ENCODE results near the gene CDK5R2. TPM values are rescaled to one million over a fixed set of nuclear protein-coding genes. Genes with fewer than 3 reads are reported as not detected.

CDK5R2 gene
- total RNA-seq, 1 donor from 2014 or later: 0.13 TPM

- Mint-ChIP-seq H3K9me3 (ENCODE audit: unreplicated experiment) (no peaks in the 10 kb centered on the region), H3K27ac (ENCODE audit: unreplicated experiment) (no peak overlapping the region), H3K27me3 (ENCODE audit: unreplicated experiment) (peaks cover 43% of the 10 kb centered on the region), H3K4me1 (ENCODE audit: unreplicated experiment) (no peaks in the 10 kb centered on the region), H3K36me3 (ENCODE audit: low read depth, unreplicated experiment) (no peaks in the 10 kb centered on the region), H3K4me3 (ENCODE audit: unreplicated experiment) (no peak overlapping the region)
- TF ChIP-seq, protein P1, sequence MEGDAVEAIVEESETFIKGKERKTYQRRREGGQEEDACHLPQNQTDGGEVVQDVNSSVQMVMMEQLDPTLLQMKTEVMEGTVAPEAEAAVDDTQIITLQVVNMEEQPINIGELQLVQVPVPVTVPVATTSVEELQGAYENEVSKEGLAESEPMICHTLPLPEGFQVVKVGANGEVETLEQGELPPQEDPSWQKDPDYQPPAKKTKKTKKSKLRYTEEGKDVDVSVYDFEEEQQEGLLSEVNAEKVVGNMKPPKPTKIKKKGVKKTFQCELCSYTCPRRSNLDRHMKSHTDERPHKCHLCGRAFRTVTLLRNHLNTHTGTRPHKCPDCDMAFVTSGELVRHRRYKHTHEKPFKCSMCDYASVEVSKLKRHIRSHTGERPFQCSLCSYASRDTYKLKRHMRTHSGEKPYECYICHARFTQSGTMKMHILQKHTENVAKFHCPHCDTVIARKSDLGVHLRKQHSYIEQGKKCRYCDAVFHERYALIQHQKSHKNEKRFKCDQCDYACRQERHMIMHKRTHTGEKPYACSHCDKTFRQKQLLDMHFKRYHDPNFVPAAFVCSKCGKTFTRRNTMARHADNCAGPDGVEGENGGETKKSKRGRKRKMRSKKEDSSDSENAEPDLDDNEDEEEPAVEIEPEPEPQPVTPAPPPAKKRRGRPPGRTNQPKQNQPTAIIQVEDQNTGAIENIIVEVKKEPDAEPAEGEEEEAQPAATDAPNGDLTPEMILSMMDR (IDR thresholded peaks at IDR 0.05; ENCODE audit: unreplicated experiment): no peak
- peak; percentile 26 for DNase-seq (ENCODE audit: low spot score)
Observed at GRCh38 chr2:218991674-218992168, 32.3 kb downstream of the CDK5R2 start.

- TF ChIP-seq, protein P1 (IDR thresholded peaks at IDR 0.05; ENCODE audit: unreplicated experiment): no peak
- Mint-ChIP-seq H3K4me3 (ENCODE audit: unreplicated experiment) (no peak overlapping the region), H3K27me3 (ENCODE audit: unreplicated experiment) (peaks cover 45% of the 10 kb centered on the region), H3K4me1 (ENCODE audit: unreplicated experiment) (no peaks in the 10 kb centered on the region), H3K27ac (ENCODE audit: unreplicated experiment) (no peak overlapping the region), H3K36me3 (ENCODE audit: low read depth, unreplicated experiment) (no peaks in the 10 kb centered on the region), H3K9me3 (ENCODE audit: unreplicated experiment) (no peaks in the 10 kb centered on the region)
- no peak for DNase-seq (ENCODE audit: low spot score)
Observed at GRCh38 chr2:218992196-218992595, 32.7 kb downstream of the CDK5R2 start.

- Mint-ChIP-seq H3K4me3 (ENCODE audit: unreplicated experiment) (no peak overlapping the region), H3K36me3 (ENCODE audit: low read depth, unreplicated experiment) (no peaks in the 10 kb centered on the region), H3K4me1 (ENCODE audit: unreplicated experiment) (no peaks in the 10 kb centered on the region), H3K9me3 (ENCODE audit: unreplicated experiment) (no peaks in the 10 kb centered on the region), H3K27me3 (ENCODE audit: unreplicated experiment) (peaks cover 42% of the 10 kb centered on the region), H3K27ac (ENCODE audit: unreplicated experiment) (no peak overlapping the region)
- peak; percentile 26 for DNase-seq (ENCODE audit: low spot score)
- TF ChIP-seq, protein P1 (IDR thresholded peaks at IDR 0.05; ENCODE audit: unreplicated experiment): no peak
Observed at GRCh38 chr2:218992703-218993344, 33.4 kb downstream of the CDK5R2 start.

GRCh38 chr2:218993345-218994315 lies 34.2 kb downstream of the CDK5R2 start, which contains the start of gene CRYBA2:
TSS of gene CRYBA2 (minus strand) at chr2:218993422. CDS start at chr2:218993176, 246 bp downstream.
- Mint-ChIP-seq H3K36me3 (ENCODE audit: low read depth, unreplicated experiment) (no peaks in the 10 kb centered on the region), H3K9me3 (ENCODE audit: unreplicated experiment) (no peaks in the 10 kb centered on the region), H3K4me3 (ENCODE audit: unreplicated experiment) (no peak within 1 kb of the TSS), H3K4me1 (ENCODE audit: unreplicated experiment) (no peaks in the 10 kb centered on the region), H3K27me3 (ENCODE audit: unreplicated experiment) (peaks cover 46% of the 10 kb centered on the region), H3K27ac (ENCODE audit: unreplicated experiment) (no peak within 1 kb of the TSS)
- DNase-seq (ENCODE audit: low spot score): peak; percentile 18
- TF ChIP-seq, protein P1 (IDR thresholded peaks at IDR 0.05; ENCODE audit: unreplicated experiment): no peak

All from endothelial cell (in vitro differentiated cells).